ENCODE results near the gene BRICD5.

Gene BRICD5

DNA sequence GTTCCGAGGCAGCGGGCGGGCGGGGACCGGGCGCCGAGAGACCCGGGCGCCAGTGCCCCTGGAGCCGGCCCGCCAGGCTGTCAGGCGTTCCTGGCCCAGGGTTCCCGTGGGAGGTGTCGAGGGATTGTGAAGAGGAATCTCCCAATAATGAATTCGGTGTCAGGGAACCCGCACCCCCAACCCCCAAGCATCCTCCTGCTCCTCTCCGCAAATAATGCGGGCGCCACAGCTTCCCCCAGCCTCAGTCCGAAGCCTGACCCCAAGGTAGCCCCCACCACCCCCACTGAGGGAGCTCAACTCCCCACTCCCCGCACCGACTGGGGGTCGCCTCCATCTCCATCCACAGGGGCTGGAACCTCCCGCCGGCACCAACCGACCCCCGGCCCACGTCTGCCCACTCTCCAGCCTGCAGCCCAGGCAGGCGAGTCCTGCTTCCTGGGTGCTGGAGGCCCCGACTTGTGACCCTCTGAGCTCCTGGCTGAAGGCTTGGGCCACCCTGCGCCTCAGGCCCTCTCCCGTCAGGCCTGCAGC is 13.6 kb downstream of the BRICD5 start:
- no peak for DNase-seq

DNA sequence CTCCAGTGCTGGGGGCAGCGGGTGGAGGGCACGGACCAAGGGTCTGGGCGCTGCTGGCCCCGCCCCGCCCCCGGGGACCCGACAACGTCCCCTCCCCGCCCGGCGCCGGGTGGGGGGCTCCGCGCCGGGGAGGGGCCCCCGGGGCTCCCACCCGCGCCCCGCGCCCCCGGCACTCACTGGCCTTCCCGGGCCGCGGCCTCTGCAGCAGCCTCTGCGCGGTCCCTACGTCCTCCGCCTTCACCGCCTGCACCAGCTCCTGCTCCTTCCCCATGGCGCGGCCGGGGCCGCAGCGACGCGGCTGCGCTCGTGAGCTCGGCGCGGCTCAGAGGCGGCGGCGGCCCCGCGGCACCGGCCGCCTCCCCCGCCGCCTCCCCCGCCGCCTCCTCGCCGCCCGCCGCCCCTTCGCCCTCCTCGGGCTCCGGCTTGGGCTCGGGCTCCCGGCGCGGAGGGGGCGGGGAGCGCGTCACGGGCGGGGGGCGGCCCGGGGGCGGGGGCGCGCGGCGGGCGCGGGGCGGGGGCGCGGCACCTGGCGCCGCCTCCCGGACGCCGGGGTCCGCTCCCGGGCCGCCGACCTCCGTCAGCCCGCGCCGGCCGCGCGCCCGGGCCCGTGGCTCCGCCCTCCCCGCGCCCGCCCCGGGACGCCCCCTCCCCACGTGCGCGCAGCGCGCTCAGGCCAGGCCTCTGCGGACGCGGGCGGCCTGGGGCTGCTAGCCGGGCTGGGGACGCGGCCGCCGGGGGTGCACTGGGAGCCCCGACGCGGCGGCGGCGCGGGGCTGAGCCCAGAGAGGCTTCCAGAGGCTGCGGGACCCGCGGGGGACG is 14.3 kb downstream of the BRICD5 start, which contains the start of gene CASKIN1:
TSS of gene CASKIN1 (minus strand) at position 444 of the 819 bp plus-strand sequence. CDS start at position 271, 173 bp downstream.
- no peak for DNase-seq

DNA sequence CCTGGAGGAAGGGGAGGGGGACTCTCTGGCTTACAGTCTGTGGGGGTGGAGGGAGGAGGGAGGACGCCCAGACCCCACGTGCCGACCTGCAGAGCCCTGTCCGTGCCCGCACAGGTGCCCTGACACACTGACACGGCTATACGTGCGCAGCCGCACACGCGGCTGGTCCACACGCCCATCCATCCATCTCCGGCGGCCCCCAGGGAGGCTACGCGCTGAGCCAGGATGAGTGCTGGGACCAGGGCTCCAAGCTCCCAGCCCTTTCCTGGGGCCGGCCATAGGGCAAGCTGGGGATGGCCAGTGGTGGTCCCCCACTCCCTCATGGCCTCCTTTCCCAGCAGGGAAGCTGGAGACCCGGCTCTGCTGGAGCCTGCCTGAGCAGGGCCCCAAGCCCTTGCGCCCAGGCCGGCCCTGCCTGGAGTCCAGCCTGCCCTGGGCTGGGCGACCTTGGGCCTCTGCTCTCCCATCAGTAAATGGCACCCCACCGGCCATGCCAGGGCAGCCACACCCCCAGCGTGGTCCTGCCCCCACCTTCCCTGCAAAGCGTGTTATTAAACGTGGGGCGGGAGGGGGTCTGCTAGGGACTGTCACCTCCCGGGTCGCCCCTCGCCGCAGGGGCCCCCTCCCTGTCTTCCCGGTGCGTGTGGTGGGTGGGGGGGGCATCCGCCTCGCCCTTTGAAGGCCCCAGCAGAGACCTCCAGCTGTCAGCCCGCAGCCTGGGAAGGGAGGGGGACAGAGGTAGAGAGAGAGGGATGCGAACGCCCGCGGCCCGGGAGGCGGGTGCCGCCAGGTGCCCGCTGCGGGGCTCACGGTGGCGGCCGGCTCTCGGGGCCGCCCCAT is 15.1 kb downstream of the BRICD5 start:
- DNase-seq: no peak

DNA sequence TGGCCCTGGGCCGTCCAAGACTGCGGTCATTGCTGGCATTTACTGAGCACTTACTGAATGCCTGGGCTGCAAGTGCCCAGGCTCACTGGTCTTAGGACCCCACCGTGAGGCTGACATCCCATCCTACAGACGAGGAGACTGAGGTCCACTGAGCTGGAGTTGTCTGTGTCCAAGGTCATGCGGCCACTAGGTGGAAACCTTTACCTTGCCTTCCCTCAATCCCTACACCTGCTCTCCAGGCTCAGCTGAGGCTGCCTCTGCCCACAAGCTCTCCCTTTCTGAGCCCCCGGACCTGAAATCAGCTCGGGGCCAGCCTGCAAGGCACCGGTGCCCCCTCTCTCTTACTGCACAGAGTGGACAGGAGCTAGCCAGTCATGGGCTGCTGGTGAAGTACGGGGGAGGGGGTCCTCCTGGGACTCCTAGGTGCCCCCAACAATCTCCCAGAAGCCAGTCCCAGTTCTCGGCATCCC is 15.8 kb downstream of the BRICD5 start:
- no peak for DNase-seq

DNA sequence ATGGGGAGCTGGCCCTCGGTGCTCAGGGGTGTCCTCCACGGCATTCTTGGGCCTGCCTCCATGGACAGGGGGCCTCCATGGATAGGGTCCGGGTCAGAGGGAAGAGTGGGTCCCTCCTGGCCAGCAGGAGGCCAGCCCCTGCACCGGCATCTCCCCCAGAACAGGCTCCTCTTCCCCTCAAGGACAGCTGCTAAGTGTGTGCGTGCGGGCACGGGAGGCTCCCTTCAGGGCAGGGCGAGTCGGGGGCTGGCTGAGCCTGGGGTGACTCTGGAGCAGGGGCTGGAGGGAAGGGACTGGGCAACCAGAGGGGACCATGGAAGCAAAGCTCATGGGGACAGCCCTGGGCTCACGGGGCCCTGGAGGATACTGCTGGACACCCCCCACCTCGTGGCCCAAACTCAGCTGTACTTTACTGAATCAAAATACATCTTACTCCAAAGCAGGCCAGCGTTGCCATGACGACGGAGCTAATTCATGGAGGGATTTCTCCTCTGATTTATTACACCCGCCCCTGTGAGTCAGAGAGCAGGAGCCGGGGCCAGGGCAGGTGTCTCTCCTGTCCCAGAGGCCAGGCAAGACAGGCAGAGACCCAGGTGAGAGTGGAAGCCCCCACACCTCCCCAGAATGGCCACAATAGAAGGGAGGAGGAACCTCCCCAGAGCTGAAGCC is 16.4 kb downstream of the BRICD5 start:
- DNase-seq: no peak

DNA sequence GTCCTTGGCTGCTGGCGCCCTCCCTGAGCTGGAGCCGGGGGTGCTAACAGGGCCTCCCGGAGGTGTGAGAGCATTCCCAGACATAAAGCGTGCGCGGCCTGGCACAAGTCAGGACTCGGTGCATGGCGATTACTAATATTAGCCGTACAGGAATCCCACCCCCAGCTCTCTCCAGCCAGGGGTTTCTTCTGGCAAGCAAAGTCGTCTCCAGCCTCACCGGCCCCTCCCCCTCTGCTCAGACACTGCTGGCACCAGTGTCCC is 19.3 kb downstream of the BRICD5 start:
- DNase-seq: no peak

DNA sequence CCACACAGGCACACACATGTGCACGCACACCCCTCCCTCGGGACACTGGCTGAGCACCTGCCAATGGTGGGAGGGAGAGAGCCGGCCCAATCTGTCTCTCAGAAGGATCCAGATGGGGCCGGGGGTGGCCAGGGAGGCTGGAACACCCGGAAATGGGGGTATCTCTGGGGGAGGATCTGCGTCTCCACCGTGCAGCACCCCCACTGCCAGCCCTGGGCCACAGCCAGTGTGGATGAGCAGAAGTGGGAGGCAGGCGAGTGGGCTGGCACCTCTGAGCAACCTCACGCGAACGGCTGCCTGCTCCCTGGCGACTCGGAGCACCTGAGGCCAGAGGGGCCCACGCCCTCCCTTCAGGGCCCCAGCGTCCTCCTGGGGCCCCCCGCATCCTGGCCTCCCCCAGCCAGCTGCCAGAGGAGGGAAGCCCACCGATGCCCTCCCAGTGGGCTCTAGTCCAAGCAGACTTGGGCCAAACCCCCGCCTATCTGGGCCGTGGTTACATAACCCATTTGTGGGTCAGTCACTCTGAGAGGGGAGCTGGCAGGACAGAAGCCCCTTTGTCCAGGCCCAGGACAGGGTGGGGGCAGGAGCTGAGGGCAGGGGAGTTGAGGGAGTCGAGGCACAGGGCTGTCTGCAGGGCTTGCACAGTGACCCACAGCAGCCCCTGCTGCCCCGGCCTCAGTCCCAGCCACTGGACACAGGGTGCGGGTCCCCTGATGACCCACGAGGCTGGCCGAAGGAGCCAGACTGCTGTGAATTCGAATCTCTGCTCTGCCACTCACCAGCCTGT is 19.8 kb downstream of the BRICD5 start:
- no peak for DNase-seq

DNA sequence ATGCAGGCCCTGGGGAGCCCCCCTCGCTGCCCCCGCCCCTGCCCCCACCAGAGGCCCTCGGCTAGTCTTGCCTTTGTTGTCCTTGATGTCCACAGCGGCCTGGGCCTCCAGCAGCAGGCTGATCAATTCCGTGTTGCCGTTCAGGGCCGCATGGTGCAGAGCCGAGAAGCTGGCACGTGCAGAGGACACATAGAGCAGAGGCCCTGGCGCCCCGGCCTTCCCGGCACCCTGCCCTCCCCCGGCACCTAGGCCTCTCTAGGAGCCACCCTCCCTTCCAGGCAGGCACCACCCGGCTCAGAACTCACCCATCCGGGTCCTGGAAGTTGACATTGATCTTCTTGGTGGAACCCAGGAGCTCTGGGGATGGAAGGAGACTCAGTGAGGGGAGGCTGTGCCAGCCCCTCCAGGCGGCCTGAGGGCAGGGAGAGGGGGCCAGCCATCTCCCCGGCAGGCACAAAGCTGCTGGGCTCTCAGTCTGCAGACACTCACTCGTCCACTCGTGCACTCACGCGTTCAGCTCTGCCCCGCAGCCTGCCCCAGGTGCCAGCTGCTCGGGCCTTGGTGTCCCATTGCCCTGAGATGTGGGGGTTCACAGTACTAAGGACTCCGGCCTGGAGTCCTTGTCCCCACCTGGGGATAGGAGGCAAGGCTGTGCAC is 20.5 kb downstream of the BRICD5 start:
- no peak for DNase-seq

DNA sequence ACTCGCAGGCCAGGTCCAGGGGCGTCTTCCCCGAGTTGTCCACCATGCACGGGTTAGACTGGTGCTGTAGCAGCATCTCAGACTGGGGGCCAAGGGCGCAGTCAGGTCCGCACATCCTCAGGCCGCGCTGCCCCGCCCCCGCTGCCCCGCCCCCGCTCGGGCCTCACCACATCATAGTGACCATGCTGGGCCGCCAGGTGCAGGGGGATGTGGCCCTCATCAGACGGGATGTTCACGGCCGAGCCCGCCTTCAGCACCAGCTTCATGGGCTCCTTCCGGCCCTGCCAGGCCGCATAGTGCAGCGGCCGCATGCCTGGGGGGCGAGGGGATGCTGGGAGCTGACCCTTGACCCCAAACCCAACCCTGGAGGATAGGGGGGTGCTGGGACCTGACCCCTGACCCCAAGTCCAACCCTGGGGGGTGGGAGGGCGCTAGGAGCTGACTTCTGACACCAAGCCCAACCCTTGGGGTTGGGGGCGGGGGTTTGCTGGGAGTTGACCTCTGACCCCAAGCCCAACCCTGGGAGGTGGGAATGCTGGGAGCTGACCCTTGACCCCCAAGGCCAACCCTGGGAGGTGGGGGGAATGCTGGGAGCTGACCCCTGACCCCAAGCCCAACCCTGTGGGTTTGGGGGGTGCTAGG is 21.3 kb downstream of the BRICD5 start:
- no peak for DNase-seq

DNA sequence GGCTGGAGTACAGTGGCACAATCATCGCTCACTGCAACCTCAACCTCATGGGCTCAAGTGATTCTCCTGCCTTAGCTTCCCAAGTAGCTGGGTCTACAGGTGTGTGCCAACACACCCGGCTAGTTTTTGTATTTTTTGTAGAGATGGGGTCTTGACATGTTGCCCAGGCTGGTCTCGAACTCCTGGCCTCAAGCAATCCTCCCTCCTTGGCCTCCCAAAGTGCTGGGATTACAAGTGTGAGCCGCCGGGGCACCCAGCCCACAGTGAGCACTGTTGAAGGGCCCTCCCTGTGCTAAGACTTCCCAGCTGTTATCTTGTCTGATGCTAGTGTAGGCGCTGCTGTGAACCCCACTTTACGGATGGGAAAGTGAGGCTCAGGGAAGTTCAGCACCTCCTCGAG is 22.3 kb downstream of the BRICD5 start:
- no peak for DNase-seq

DNA sequence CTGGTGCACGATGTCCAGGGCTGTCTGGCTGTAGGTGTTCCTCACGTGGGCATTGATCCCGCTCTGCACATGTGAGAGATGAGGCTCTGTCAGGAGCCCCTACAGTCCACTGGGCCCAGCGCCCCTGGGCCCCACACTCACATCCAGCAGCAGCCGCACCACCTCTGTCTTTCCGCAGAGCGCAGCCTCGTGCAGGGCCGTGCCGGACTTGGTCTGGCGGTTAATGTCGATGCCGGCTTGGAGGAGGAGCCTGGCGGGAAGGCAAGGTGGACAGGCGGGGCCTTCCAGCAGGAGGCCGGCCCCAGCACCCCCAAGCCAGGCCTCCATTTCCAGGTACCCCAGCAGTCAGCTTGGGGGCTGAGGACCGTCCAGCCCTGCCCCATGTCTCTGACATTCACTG is 23.5 kb downstream of the BRICD5 start:
- DNase-seq: no peak

DNA sequence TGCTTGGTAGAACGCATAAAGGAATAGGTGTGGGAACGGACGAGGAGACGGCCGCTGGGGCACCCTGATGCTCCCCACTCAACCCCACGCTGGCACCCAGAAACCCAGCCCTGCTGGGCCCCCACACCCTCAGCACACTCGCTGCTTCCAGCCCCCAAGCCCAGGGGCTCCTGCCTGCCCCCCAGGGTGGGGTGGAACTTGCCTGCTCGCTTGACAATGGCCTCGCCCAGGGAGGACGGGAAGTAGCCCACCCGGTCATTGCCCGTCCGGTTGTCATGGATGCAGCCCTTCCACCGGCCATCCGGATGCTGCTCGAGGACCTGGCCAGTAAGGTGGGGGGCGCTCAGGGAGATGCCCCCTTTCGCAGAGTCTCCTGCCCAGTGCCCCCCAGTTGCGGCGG is 24.2 kb downstream of the BRICD5 start:
- no peak for DNase-seq

DNA sequence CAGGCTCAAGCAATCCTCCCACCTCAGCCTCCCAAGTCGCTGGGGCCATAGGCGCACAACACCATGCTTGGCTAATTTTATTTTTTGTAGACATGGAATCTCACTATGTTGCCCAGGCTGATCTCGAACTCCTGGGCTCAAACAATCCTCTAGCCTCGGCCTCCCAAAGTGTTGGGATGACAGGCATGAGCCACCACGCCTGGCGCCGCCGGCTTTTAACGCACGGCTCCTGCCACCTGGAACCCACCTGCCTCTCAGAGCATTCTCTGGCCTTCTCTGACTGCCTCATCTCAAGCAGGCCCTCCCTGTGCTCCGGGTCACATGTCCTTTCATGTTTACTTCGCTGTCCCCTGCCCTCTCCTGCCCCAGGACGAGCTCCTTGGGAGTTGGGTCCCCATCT is 24.6 kb downstream of the BRICD5 start:
- DNase-seq: no peak

DNA sequence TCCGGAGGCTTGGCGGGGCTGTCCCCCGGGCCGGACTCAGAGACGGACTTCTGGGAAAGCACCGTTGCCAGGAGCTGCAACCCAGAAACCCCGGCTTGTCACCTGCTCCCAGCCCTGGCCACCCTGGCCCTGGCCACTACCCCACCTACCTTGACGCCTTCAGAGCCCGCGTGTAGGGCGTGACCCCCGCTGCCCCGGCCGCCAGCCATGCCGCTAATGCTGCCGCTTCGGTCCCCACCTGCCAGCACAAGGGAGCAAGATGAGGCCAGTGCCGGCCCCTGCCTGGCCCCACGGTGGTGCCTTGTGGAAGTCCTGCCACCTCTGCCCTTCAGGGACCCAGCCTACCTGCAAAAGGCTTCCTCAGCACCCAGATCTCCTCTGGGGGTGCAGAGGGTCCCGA is 25.7 kb downstream of the BRICD5 start:
- DNase-seq: no peak

DNA sequence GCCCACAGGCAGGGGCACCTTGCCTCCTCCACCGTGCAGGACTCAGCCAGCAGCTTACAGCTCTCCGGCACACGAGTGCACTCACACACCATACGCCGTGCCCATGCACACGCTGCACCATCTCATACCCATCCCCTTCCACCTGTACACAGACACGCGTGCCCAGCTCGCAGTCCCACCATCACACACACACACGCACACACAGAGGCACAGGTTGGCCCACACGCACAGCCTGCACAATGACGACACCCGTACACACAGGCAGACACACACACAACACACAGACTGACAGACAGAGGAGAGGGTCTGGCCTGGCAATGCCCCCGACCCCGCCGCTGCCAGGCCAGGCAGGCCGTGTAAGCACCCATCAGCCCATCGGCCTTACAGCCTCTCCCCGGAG is 26.3 kb downstream of the BRICD5 start:
- DNase-seq: no peak

DNA sequence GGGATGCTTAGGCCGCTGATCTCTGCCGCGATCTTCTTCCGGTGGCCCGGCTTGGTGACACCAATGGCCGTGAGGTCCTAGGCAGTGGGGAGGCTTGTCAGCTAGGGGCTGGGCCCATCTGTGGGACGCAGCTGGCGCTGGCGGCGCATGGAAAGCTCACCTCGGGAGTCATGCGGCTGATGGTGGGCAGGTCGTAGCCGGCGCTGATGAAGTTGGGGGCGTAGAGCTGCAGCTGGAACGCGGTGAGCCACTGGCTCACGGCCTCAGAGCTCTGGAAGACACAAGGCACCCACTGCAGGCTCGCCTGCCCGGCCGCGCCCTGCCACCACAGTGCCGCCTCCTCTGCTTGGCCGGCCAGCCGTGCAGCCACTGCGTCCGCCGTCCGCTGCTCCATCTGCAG is 27.0 kb downstream of the BRICD5 start:
- DNase-seq: no peak

DNA sequence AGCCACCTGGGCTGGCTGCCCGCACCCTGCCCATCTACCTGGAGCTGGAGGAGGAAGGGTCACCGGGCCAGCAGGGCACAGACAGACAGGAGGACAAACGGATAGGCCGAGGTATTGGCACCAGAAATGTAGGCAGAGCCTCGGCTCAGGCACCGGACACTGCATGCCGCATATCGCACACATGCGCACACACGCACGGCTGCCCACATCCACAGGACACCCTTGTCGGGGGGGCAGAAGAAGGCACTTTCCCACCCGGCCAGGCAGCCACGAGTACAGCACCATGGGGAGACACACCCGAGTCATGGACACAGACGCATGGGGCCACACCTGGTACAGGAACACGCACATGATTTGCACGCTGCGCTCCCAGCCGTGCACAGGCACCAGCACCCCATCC is 28.7 kb downstream of the BRICD5 start:
- DNase-seq: no peak

DNA sequence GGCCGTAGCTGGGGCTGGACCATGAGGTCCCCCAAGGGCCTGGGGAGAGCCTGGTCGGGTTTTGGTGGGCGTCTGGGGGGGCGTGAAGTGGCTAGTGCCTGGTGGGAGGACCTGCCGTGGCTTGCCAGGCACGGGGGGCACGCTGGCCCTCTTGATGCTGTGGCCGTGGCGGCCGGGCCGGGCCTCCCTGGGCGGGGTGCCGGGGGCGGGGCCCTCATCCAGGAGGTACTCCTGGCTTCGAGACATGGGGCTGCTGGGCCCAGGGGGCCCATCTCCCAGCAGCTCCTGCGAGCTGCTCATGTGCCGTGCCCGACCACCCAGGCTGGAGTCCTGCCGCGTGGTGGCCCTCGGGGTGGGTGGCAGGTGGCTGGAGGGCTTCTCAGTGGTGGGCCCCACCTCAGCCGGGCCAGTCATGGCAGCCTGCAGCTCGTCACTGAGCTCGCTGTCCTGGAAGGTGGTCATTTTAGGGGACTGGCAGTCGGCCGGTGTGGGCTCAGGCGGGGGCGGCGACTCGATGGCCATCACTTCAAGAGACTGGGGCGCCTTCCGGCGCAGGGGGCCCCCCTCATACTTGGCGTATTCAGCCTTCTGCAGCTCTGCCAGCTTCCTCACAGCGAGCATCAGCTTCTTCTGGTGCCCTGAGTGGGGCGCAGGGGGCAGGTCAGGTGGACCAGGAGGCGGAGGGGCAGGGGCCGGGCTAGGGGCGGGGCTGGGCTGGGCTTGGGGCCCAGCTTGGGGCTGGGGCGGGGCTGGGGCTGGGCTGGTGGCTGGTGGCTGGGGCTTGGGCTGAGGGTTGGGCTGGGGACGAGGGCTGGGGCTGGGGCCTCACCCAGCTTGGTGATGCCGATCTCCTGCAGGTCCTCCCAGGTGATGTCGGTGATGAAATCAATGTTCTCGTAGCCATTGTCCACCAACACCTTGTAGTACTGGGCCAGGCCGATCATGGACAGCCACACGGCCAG is 29.4 kb downstream of the BRICD5 start:
- DNase-seq: no peak

DNA sequence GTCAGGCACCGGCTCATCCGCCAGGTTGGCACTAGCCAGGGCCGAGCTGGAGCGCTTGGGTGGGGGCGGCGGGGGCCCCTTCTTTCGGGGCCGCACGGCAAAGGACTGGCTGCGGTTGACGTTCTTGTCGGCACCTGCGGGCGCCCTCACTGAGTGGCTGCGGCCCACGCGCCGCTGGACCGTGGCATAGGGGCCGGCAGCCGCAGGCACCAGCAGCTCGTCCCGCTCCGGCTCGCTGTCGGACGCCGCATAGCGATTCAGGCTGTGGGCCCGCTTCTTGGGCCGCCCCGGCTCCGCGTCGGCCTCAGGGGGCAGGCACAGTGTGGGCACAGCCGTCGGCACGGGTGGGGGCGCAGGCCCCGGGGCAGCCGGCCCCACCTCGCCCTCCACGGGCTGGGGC is 30.2 kb downstream of the BRICD5 start:
- DNase-seq: no peak

DNA sequence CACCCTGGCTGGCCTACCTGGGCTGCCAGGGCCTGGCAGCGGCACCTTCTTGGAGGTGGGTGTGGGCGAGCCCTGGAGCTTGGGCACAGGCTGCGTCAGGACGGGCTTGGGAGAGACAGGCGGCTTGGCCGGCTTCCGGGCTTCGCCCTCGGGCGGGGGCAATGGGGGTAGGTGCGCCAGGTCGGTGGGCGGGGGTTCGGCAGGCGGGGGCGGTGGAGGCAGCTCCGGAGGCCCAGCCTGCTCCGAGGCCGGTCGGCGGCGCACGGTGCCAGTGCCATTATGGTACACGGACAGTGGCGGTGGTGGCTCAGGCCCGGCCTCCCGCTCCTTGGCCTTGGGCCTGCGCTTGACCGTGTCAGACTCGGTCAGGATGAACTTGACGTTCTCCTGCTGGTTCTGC is 31.1 kb downstream of the BRICD5 start:
- DNase-seq: no peak
